B cell (primary cell): ENCODE results near the gene CSNK2A2.

ENCODE experiments used
- EZH2 ChIP-seq: IDR thresholded peaks from 2 replicates; pipeline ENCODE4 v1.6.1; 2012; ENCODE audit warnings: borderline replicate concordance, low read depth, mild to moderate bottlenecking, moderate library complexity, low read length; ENCODE audit not compliant: insufficient read depth, poor library complexity, severe bottlenecking
- TF ChIP-seq, protein P1 (sequence below): fragments of 200-600 bp; IDR thresholded peaks from one replicate; pipeline ENCODE4 v1.8.0; 2022; ENCODE audit warnings: antibody characterized with exemption, mild to moderate bottlenecking

DNA sequence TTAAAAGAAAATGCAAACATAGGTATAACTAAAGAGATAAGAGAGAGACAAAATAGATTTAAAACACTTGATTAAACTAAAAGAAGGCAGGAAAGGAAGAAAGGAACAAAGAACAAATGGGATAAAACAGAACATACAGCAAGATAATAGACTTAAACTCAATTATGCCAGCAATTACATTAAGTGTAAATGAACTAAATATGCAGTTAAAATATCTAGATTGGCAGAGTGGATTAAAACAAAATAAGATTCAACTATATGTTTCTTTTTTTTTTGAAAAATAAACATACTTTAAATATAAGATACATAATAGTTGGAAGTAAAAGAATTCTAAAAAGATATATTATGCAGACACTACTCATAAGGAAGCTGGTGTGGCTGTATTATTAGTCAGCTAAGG is 59.1 kb downstream of the CSNK2A2 start:
- TF ChIP-seq, protein P1, sequence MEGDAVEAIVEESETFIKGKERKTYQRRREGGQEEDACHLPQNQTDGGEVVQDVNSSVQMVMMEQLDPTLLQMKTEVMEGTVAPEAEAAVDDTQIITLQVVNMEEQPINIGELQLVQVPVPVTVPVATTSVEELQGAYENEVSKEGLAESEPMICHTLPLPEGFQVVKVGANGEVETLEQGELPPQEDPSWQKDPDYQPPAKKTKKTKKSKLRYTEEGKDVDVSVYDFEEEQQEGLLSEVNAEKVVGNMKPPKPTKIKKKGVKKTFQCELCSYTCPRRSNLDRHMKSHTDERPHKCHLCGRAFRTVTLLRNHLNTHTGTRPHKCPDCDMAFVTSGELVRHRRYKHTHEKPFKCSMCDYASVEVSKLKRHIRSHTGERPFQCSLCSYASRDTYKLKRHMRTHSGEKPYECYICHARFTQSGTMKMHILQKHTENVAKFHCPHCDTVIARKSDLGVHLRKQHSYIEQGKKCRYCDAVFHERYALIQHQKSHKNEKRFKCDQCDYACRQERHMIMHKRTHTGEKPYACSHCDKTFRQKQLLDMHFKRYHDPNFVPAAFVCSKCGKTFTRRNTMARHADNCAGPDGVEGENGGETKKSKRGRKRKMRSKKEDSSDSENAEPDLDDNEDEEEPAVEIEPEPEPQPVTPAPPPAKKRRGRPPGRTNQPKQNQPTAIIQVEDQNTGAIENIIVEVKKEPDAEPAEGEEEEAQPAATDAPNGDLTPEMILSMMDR: no peak
- TF ChIP-seq EZH2: no peak
